HG03342 (cell line): ENCODE results near the gene TRIM13.
"Not testable (repeated sequence)": the region's sequence is repeated elsewhere in the genome, so short reads cannot be mapped to it uniquely, and the experiment has no call there.

ENCODE experiments used
- ATAC-seq: cut with Tn5 transposase; IDR thresholded peaks from one replicate; pipeline ENCODE4 v1.9.1; 2021; ENCODE audit warnings: mild to moderate bottlenecking, moderate library complexity; ENCODE audit not compliant: unreplicated experiment

Gene TRIM13

DNA sequence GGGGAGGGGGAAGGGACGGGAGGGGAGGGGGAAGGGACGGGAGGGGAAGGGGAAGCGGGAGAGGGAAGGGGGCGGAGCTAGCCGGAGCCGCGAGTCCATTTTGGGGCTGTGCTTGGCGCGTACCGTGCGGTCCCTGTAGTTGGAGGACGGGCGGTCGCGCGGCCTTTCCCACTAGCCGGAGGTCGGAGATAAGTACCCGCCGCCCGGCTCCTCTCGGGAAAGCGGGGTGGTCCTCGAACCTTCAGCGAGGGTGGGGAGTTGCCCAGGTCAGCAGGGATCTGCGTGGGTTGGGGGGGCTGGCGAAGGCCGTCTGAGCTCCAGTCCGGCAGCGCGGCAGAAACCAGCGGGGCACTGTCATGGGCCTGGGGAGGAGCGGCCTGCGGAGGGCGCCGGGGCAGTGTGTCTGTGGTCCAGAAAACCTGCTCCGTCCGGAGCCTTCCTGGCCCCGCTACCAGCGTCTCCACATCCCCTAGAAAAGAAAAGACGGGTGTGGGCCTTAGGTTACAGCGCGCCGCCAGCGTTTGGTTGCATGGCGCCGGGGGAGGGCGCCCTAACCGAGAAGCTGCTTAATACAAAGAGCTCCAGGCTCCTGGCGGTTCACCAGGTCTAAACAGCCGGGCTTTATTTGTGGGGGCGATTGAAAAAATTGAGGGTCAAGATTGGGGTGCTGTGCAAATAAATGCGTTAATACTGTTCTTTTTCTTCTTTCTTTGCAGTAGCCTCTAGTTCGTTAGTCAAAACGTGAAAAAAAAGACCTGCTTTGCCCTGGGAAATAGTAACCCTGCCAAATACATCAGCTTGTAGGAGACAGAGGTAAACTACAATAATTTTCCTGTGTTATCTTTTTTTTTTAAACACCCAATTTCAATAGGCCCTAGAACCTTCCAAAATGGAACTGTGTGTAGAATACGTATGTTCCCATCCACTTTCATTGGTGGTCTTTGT is at the start of gene TRIM13:
TRIM13 (plus strand) TSS at position 92 of the 945 bp plus-strand sequence. CDS start 14,899 bp downstream, outside the sequence.
- peak; percentile 72 for ATAC-seq

DNA sequence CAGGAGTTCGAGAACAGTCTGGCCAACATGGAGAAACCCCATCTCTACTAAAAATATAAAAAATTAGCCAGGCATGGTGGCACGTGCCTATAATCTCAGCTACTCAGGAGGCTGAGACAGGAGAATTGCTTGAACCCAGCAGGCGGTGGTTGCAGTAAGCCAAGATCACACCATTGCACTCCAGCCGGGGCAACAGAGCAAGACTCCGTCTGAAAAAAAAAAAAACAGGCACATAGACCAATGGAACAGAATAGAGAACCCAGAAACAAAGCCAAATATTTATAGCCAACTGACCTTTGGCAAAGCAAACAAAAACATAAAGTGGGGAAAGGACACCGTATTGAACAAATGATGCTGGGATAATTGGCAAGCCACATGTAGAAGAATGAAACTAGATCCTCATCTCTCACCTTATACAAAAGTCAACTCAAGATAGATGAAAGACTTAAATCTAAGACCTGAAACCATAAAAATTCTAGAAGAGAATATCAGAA is 48.0 kb upstream of the TRIM13 start:
- not testable (repeated sequence) for ATAC-seq

- no peak for ATAC-seq
These were observed 44.9 kb upstream of the TRIM13 start for GRCh38 chr13:49951754-49952535.

GRCh38 chr13:49953560-49953959 is 43.3 kb upstream of the TRIM13 start:
- ATAC-seq: no peak

GRCh38 chr13:49954674-49955455 is 42.0 kb upstream of the TRIM13 start:
- ATAC-seq: no peak

GRCh38 chr13:49956131-49956530 is 40.7 kb upstream of the TRIM13 start:
- ATAC-seq: no peak

- ATAC-seq: no peak
These were observed 38.5 kb upstream of the TRIM13 start for GRCh38 chr13:49958321-49958720.

DNA sequence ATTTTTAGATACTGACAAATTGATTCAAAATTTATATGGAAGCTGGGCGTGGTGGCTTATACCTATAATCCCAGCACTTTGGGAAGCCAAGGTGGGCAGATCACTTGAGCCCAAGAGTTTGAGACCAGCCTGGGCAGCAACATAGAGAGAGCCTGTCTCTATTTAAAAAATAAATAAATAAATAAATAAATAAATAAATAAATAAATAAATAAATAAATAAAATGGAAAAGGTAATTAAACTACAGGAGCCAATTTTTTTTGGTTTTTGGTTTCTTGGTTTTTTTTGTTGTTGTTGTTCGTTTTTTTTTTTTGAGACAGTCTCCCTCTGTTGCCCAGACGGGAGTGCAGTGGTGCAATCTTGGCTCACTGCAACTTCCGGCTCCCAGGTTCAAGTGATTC is 29.4 kb upstream of the TRIM13 start:
- ATAC-seq: no peak

DNA sequence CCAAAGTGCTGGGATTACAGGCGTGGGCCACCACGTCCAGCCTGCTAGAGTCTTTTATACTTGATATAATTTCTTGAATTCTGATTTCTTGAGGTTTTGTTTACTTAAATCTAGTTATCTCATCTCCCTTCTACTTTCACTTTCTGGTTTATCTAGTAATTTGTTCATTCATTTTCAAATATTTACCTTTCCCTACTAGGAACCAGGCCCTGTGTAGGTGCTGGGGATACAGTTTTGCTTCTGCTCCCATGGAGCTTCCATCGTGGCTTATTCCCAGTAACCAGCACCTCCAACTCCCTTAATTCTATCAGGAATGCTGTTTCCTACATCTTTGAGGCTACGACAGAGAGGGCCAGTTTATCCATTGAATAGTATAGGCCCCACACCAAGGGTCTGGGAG is 24.1 kb upstream of the TRIM13 start:
- ATAC-seq: no peak

DNA sequence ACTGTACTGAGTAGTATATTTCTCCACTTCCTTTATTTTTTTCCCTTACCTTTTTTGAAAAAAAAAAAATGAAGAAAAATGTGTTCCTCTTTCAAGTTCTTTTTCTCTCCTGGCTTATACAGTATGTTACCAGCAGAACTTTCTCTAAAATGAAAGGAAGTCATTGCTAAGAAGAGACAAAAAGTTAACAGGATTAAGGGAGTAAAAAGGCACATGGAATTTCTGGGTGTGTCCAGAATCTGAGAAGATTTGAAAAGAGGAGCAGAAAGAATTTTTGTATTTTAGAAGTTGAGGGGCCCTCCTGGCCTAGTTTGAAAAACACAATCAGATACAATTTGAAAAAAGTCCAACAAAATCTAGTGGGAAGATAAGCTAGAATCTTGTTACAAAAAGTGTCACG is 21.0 kb upstream of the TRIM13 start:
- no peak for ATAC-seq

DNA sequence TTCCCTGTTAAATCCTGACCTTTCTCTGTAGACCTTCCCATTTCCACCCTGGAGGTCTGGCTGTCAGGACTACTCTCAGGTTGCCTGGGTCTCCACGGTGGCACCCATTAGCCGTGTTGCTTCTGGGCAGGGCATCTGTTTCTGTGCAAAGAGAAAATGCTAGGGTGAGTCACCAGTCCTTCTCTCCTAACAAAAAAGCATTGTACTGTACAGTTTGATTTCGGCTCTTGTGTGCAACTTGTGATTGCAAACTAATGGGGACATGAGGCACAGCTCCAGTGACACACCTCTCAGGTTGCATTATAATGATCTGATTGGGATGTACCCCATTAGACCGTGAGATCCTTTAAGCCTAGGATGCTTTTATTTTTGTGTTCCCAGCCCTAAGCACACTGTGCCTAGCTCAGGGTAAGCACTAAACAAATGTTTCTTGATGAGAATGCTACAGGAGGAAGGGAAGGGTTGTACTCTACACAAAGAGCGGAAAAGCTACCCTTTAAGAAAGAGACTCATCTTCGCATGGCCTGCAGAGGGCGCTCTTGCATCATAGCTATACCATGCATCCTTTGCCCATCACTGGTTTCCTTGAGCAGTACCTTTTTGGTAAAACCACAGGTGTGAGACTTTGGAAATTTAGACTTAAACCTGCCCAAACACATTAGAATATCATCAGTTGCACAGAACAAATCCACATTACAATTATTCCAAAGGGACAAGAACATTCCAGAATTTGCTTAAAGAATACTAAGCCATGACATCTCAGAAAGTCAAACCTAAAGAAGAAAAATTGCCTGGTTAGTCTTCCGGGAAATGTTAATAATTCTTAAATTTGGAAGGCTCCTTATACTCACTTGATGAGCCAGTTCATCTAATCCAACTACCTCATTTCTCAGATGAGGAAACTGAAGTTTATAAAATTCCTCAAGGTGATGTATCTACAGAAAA is 20.3 kb upstream of the TRIM13 start:
- ATAC-seq: no peak

GRCh38 chr13:49977992-49978391 is 18.9 kb upstream of the TRIM13 start:
- no peak for ATAC-seq

DNA sequence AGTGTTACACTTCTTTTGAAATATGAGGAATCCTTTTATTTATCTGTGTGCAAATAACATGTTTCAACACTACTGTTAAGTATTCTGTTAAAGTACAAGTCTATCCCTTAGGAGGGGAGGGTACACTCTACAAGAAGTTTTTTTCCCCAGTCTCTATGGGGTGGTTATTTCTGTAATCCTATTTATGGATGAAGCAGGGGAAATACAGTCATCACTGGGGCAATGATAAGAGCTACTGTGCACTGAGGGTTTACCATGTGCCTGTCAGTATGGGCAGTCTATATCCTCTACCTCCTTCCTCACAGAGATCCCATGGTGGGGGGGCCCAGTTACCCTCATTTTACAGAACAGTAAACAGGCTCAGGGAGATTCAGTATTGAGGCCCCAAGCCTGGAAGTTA is 16.6 kb upstream of the TRIM13 start:
- ATAC-seq: no peak

- no peak for ATAC-seq
These were observed 11.7 kb upstream of the TRIM13 start for GRCh38 chr13:49985129-49985528.

DNA sequence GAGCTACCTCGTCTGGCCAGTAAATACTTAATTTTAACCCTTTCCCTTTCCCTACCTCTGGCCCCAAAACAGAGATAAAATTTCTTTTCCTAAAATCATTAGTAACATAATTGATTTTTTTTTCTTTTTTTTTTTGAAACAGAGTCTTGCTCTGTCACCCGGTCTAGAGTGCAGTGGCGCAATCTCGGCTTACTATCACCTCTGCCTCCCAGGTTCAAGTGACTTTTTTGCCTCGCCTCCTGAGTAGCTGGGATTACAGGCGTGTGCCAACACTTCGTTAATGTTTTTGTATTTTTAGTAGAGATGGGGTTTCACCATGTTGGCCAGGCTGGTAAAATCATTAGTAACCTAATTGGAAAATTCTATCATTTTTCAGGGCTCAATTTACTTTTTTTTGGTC is 10.4 kb upstream of the TRIM13 start:
- ATAC-seq: no peak

DNA sequence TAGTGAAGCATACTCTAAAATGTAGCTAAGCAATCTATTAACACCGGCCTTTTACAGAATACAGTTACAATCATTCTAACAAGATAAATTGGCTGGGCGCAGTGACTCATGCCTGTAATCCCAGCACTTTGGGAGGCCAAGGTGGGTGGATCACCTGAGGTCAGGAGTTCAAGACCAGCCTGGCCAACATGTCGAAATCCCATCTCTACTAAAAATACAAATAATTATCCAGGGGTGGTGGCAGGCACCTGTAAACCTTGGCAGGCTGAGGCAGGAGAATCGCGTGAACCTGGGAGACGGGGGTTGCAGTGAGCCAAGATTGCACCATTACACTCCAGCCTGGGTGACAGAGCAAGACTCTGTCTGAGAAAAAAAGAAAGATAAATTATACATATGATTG is 6.2 kb upstream of the TRIM13 start:
- ATAC-seq: not testable (repeated sequence)

- no peak for ATAC-seq
These were observed 3.7 kb upstream of the TRIM13 start for GRCh38 chr13:49993111-49993510.

- ATAC-seq: no peak
These were observed 3.2 kb upstream of the TRIM13 start for GRCh38 chr13:49993666-49994065.

- no peak for ATAC-seq
These were observed 1.2 kb upstream of the TRIM13 start for GRCh38 chr13:49995625-49996101.
